Astrocyte (in vitro differentiated cells and primary cell): Measurements from ENCODE around the gene SPATA31C1.

ENCODE experiments used
- EZH2 ChIP-seq: IDR thresholded peaks from 2 replicates; pipeline ENCODE4 v1.6.1; 2012; ENCODE audit warnings: mild to moderate bottlenecking, low read length, inconsistent platforms; ENCODE audit not compliant: insufficient read depth
- TF ChIP-seq, protein P1 (sequence below): IDR thresholded peaks from 2 replicates; pipeline ENCODE4 v1.5.1; 2011; ENCODE audit warnings: low read depth, mild to moderate bottlenecking, inconsistent platforms, low read length, moderate library complexity; ENCODE audit not compliant: insufficient read depth

DNA sequence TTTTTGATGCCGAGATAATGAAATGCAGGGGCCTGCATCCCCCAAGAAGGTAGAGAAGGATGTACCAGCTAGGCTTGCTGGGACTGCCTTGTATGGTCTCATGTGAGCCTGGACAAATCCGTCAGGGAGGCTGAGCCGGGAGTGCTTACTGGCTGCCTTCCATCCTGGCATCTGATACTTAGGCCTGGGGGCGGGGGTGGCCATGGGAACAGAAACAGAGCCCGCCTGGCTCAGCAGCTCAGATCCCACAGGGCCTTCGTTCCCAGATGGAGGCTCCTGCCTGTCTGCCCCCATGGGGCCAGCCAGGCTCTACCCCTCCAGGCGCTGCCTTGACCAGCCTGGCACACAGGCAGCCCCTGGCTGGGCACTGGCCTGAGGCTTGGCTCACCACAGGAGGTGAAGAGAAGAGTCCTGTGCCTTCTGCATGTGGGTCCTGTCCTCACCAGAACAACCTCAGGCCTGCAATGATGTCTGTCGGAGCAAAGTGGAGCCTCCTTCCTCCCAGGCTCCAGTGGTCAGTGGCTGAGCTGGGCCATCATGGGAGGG lies 45.6 kb upstream of the SPATA31C1 start:
- TF ChIP-seq, protein P1, sequence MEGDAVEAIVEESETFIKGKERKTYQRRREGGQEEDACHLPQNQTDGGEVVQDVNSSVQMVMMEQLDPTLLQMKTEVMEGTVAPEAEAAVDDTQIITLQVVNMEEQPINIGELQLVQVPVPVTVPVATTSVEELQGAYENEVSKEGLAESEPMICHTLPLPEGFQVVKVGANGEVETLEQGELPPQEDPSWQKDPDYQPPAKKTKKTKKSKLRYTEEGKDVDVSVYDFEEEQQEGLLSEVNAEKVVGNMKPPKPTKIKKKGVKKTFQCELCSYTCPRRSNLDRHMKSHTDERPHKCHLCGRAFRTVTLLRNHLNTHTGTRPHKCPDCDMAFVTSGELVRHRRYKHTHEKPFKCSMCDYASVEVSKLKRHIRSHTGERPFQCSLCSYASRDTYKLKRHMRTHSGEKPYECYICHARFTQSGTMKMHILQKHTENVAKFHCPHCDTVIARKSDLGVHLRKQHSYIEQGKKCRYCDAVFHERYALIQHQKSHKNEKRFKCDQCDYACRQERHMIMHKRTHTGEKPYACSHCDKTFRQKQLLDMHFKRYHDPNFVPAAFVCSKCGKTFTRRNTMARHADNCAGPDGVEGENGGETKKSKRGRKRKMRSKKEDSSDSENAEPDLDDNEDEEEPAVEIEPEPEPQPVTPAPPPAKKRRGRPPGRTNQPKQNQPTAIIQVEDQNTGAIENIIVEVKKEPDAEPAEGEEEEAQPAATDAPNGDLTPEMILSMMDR, result no peak
- TF ChIP-seq EZH2, result no peak
